ENCODE data around the gene CCN6. TPM values are rescaled to one million over a fixed set of nuclear protein-coding genes. Genes with fewer than 3 reads are reported as not detected.

The CCN6 gene
- total RNA-seq, 1 donor from 2014 or later, result 6.7 TPM

GRCh38 chr6:112114577-112115223 lies 60.8 kb downstream of the CCN6 start:
- DNase-seq (ENCODE audit: low spot score), result no peak

DNA sequence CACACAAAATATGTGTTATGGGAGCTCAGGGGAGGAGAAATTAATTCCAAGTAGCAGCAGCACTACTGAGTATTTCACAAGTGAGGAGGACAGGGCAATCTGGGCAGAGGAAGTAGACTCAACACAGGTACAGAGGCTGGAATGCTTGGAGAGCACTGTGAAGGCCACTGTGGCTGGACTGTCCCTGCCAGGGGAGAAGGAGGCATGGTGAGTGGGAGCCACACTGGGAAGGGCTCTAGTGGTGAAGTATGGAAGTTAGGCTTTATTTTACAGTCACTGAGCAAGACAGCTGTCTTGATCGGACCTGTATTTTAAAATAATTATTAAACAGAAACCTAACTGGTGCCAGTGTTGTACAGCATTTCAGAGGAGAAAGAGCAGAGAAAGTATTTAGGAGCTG lies 62.3 kb downstream of the CCN6 start:
- no peak for DNase-seq (ENCODE audit: low spot score)

- no peak for DNase-seq (ENCODE audit: low spot score)
Observed at GRCh38 chr6:112117554-112117953, 63.6 kb downstream of the CCN6 start.

- DNase-seq (ENCODE audit: low spot score), result no peak
Observed at GRCh38 chr6:112118034-112118433, 64.1 kb downstream of the CCN6 start.

Other genes starting within 250 kb of the CCN6 start
- 163 TPM for gene FYN, start 180.7 kb upstream of the CCN6 start, total RNA-seq (ENCODE audit: insufficient read depth, low replicate concordance)
- 83.3 TPM for gene TUBE1, start 33.4 kb downstream of the CCN6 start, total RNA-seq (ENCODE audit: insufficient read depth, low replicate concordance)
- 9.4 TPM for gene FAM229B, start 33.5 kb downstream of the CCN6 start, total RNA-seq (ENCODE audit: insufficient read depth, low replicate concordance)
- 336 TPM for gene LAMA4, start 200.5 kb downstream of the CCN6 start, total RNA-seq (ENCODE audit: insufficient read depth, low replicate concordance)